NCI-H1436 (cell line): ENCODE measurements around the gene TBX3.

Experiments
- DNase-seq: peaks from one replicate; lab custom pipeline; 2025; lab: John Stamatoyannopoulos, UW

The TBX3 gene

GRCh38 chr12:114668151-114668885 lies 15.7 kb downstream of the TBX3 start:
- peak; percentile 77 for DNase-seq

- DNase-seq = no peak
Observed at GRCh38 chr12:114667669-114668150, 16.3 kb downstream of the TBX3 start.

- no peak for DNase-seq
Observed at GRCh38 chr12:114666746-114667668, 17.0 kb downstream of the TBX3 start.

GRCh38 chr12:114665411-114666260 lies 18.3 kb downstream of the TBX3 start:
- DNase-seq = no peak

GRCh38 chr12:114664651-114665320 lies 19.2 kb downstream of the TBX3 start:
- no peak for DNase-seq

GRCh38 chr12:114662512-114663177 lies 21.3 kb downstream of the TBX3 start:
- peak; percentile 68 for DNase-seq

GRCh38 chr12:114661245-114661644 lies 22.7 kb downstream of the TBX3 start:
- no peak for DNase-seq

- DNase-seq = no peak
Observed at GRCh38 chr12:114659084-114659483, 24.9 kb downstream of the TBX3 start.

GRCh38 chr12:114658002-114658441 lies 26.0 kb downstream of the TBX3 start:
- no peak for DNase-seq

- DNase-seq = no peak
Observed at GRCh38 chr12:114657597-114657920, 26.4 kb downstream of the TBX3 start.

GRCh38 chr12:114656906-114657596 lies 26.9 kb downstream of the TBX3 start:
- peak; percentile 72 for DNase-seq

GRCh38 chr12:114655934-114656749 lies 27.8 kb downstream of the TBX3 start:
- no peak for DNase-seq

GRCh38 chr12:114649585-114649984 lies 34.4 kb downstream of the TBX3 start:
- DNase-seq = no peak

- DNase-seq = no peak
Observed at GRCh38 chr12:114648711-114649110, 35.3 kb downstream of the TBX3 start.

- no peak for DNase-seq
Observed at GRCh38 chr12:114638790-114639435, 45.1 kb downstream of the TBX3 start.

GRCh38 chr12:114636723-114637480 lies 47.1 kb downstream of the TBX3 start:
- DNase-seq = no peak

GRCh38 chr12:114631242-114631641 lies 52.7 kb downstream of the TBX3 start:
- no peak for DNase-seq

- DNase-seq = no peak
Observed at GRCh38 chr12:114628199-114628598, 55.8 kb downstream of the TBX3 start.
